NB4 (cell line): ENCODE data around the gene CCDC50.

Source experiments
- DNase-seq: peaks from one replicate; pipeline ENCODE4 v3.0.0; 2010; ENCODE audit warnings: low read depth
- H3K4me3 ChIP-seq: one replicate; pipeline ENCODE4 v1.5.1; 2011; ENCODE audit warnings: mild to moderate bottlenecking, low read depth, low read length, moderate library complexity
- MYC ChIP-seq: IDR thresholded peaks from 2 replicates; pipeline ENCODE4 v1.6.1; 2011; ENCODE audit warnings: low read depth, low read length
- POLR2A ChIP-seq: IDR thresholded peaks from 2 replicates; pipeline ENCODE4 v1.6.1; 2011; ENCODE audit warnings: mild to moderate bottlenecking; ENCODE audit not compliant: insufficient read length; ENCODE audit errors: extremely low read depth
- TF ChIP-seq, protein P1 (sequence below): IDR thresholded peaks from one replicate; pipeline ENCODE4 v1.5.1; 2012; ENCODE audit warnings: low read depth, low read length
- TF ChIP-seq, protein P2 (sequence below): IDR thresholded peaks from 2 replicates; pipeline ENCODE4 v1.6.1; 2011; ENCODE audit warnings: low read depth, low read length

CCDC50 gene

DNA sequence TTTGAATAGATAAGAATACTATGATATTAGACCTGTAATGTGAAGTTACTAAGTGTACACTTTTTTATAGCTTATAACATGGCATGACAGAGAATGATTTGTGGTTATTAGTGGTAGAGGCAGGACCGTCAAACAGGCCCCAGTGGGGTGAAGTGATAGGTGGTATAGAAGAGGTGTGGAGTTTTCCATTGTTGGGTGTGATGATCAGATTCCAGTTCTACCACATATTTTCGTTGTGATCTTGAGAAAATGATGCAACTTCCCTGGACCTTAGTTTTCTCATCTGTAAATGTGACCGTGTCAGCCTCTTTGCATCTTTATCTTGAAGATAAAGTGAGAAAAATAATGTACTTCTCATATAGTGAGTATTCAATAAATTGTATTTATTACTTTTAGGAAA lies 31.4 kb downstream of the CCDC50 start:
- TF ChIP-seq, protein P1, sequence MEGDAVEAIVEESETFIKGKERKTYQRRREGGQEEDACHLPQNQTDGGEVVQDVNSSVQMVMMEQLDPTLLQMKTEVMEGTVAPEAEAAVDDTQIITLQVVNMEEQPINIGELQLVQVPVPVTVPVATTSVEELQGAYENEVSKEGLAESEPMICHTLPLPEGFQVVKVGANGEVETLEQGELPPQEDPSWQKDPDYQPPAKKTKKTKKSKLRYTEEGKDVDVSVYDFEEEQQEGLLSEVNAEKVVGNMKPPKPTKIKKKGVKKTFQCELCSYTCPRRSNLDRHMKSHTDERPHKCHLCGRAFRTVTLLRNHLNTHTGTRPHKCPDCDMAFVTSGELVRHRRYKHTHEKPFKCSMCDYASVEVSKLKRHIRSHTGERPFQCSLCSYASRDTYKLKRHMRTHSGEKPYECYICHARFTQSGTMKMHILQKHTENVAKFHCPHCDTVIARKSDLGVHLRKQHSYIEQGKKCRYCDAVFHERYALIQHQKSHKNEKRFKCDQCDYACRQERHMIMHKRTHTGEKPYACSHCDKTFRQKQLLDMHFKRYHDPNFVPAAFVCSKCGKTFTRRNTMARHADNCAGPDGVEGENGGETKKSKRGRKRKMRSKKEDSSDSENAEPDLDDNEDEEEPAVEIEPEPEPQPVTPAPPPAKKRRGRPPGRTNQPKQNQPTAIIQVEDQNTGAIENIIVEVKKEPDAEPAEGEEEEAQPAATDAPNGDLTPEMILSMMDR: no peak
- TF ChIP-seq, protein P2, sequence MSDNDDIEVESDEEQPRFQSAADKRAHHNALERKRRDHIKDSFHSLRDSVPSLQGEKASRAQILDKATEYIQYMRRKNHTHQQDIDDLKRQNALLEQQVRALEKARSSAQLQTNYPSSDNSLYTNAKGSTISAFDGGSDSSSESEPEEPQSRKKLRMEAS: no peak
- TF ChIP-seq POLR2A (no peak), MYC (no peak)
- no peak for DNase-seq
- H3K4me3 ChIP-seq: no peak overlapping the region

DNA sequence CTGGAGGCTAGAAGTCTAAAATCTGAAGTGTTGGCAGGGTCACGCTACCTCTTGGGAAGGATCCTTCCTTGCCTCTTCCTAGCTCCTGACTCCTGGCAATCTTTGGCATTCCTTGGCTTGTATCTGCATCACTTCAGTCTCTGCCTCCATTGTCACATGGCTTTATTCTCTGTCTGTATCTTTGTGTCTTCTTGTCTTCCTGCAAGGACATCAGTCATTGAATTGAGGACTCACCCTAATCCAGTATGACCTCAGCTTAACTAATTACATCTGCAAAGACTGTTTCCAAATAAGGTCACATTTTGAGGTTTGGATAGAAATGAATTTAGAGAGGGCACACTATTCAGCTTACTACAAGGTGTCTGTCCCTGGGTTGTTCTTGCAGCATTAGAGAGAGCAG lies 32.3 kb downstream of the CCDC50 start:
- TF ChIP-seq POLR2A (no peak), MYC (no peak)
- TF ChIP-seq, protein P1: no peak
- TF ChIP-seq, protein P2: no peak
- H3K4me3 ChIP-seq: no peak overlapping the region

DNA sequence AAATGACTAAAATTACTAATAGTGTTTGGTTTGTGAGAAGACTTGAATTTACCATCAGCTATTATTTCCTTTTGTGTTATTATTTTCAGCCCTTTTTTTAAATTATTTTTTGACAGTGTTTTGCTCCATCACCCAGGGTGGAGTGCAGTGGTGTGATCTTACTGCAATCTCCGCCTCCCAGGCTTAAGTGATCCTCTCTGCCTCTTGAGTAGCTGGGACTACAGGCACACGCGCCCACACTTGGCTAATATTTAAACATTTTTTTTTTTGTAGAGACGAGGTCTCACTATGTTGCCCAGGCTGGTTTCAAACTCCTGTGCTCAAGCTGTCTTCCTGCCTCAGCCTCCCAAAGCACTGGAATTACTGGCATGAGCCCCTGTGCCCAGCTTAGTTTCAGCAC lies 32.8 kb downstream of the CCDC50 start:
- H3K4me3 ChIP-seq: no peak overlapping the region
- DNase-seq: no peak
- TF ChIP-seq, protein P2: no peak
- TF ChIP-seq POLR2A: no peak
- TF ChIP-seq, protein P1: no peak

More for the DNA sequence above, 32.3 kb downstream of the CCDC50 start:
- DNase-seq: no peak

DNA sequence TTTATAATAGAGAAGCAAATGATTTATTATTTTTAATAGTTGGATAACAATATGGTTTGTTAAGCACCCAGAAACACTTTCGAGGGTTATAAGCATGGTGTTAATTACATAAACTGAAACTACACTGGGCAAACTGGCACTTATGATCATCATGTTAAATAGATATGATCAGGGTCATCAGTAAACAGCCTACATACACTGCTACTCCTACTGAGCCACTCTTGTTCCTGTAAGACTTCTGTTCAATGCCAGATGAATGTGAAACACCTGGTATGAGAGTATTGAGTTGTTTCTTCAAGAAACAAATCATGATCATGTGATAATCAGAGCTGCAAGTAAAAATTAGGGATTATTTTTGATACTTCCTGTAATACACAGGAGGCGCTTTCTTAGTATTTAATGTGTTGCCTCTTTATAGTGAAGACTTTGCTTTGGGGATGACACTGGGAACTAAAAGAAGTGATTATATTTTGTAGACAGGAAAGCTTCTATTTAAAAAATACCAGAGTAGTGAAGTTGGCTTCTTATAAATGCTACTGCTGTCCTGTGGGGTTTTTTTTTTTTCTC lies 33.4 kb downstream of the CCDC50 start:
- TF ChIP-seq, protein P1: no peak
- DNase-seq: no peak
- no peak overlapping the region for H3K4me3 ChIP-seq

DNA sequence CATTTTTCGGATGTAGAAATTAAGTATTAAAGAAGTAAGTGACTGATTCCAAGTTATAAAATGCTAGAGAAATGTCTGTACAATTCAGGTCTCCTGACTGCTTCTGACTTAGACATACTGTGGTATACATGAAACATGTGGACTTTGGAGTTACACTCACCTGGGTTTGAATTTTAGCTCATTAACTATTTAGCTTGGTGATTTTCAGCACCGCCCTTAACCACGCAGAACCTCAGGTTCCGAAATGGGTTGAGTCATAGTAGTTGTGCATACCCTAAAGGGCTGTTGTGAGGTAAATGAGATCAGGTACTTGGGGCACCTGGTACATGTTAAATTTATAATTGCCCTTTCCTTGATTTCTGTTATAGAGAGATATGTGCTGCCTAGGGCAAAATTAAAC lies 34.0 kb downstream of the CCDC50 start:
- TF ChIP-seq, protein P1: no peak
- TF ChIP-seq, protein P2: no peak
- no peak for TF ChIP-seq POLR2A
- TF ChIP-seq MYC: no peak
- DNase-seq: no peak
- no peak overlapping the region for H3K4me3 ChIP-seq

DNA sequence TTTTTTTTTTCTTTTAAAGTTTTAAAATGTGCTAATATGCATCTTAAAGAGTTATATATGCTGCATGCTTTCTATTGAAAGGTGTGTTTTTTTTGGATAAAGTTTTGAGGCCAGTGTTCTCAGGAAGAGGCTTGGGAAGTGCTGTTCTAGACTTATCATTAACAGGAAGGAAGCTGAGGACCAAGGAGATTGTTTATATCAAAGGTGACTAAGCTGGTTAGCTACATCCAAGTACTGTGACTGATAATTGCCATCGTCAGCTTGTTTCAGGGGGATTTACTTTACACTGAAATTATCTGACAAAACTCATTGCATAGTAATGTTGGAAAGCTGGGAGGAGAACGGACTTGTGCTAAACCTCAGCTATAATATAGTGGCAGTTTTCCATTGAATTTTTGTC lies 37.5 kb downstream of the CCDC50 start:
- TF ChIP-seq, protein P1: no peak
- TF ChIP-seq, protein P2: no peak
- TF ChIP-seq MYC (no peak), POLR2A (no peak)
- no peak overlapping the region for H3K4me3 ChIP-seq
- no peak for DNase-seq
